ENCODE measurements around the gene CDK18.

CDK18 gene

GRCh38 chr1:205505076-205505729 is 734 bp downstream of the CDK18 start:
- no peak for DNase-seq (ENCODE audit: low read depth in 3 of 3)

GRCh38 chr1:205505791-205506190 is 1.3 kb downstream of the CDK18 start:
- DNase-seq (ENCODE audit: low read depth in 3 of 3) = no peak

GRCh38 chr1:205506409-205507200 is 2.1 kb downstream of the CDK18 start:
- no peak for DNase-seq (ENCODE audit: low read depth in 3 of 3)

GRCh38 chr1:205508227-205508714 is 3.8 kb downstream of the CDK18 start:
- DNase-seq (ENCODE audit: low read depth in 3 of 3) = no peak

GRCh38 chr1:205510308-205510950 is 6.0 kb downstream of the CDK18 start:
- DNase-seq (ENCODE audit: low read depth in 3 of 3) = no peak

GRCh38 chr1:205510951-205511330 is 6.5 kb downstream of the CDK18 start:
- no peak for DNase-seq (ENCODE audit: low read depth in 3 of 3)

GRCh38 chr1:205512059-205513045 is 7.9 kb downstream of the CDK18 start:
- DNase-seq (ENCODE audit: low read depth in 3 of 3) = no peak

GRCh38 chr1:205513774-205514173 is 9.3 kb downstream of the CDK18 start:
- DNase-seq (ENCODE audit: low read depth in 3 of 3) = no peak

- DNase-seq (ENCODE audit: low read depth in 3 of 3) = no peak
Measured at GRCh38 chr1:205514211-205515142, 10.0 kb downstream of the CDK18 start.

- no peak for DNase-seq (ENCODE audit: low read depth in 3 of 3)
Measured at GRCh38 chr1:205515781-205516253, 11.3 kb downstream of the CDK18 start.

- DNase-seq (ENCODE audit: low read depth in 3 of 3) = no peak
Measured at GRCh38 chr1:205516362-205516761, 11.9 kb downstream of the CDK18 start.

GRCh38 chr1:205517288-205517687 is 12.8 kb downstream of the CDK18 start:
- DNase-seq (ENCODE audit: low read depth in 3 of 3) = no peak

GRCh38 chr1:205517763-205518162 is 13.3 kb downstream of the CDK18 start:
- DNase-seq (ENCODE audit: low read depth in 3 of 3) = no peak

GRCh38 chr1:205518661-205519540 is 14.4 kb downstream of the CDK18 start:
- DNase-seq (ENCODE audit: low read depth in 3 of 3) = no peak

GRCh38 chr1:205519541-205520131 is 15.2 kb downstream of the CDK18 start:
- DNase-seq (ENCODE audit: low read depth in 3 of 3) = no peak

- no peak for DNase-seq (ENCODE audit: low read depth in 3 of 3)
Measured at GRCh38 chr1:205520709-205521108, 16.2 kb downstream of the CDK18 start.

- DNase-seq (ENCODE audit: low read depth in 3 of 3) = no peak
Measured at GRCh38 chr1:205521686-205522085, 17.2 kb downstream of the CDK18 start.

- DNase-seq (ENCODE audit: low read depth in 3 of 3) = no peak
Measured at GRCh38 chr1:205522692-205523091, 18.2 kb downstream of the CDK18 start.

Data from stimulated activated CD4-positive, alpha-beta T cell treated with anti-CD3 and anti-CD28 coated beads, TNF-alpha, amount 100 ng/mL, for 4 hours (primary cell).